ENCODE measurements around the gene STEAP3. TPM values are rescaled to one million over a fixed set of nuclear protein-coding genes. Genes with fewer than 3 reads are reported as not detected.
A peak's percentile ranks its signal among the peaks of the same experiment; 100 is the strongest.

The STEAP3 gene
- total RNA-seq, 1 experiment from 2014 or later: 32.3 TPM

- Histone ChIP-seq H2AFZ (ENCODE audit: low read depth, low read length, poor library complexity, severe bottlenecking) (no peak overlapping the region), H3K9me3 (ENCODE audit: control insufficient read depth in 1 of 2, insufficient read depth in 1 of 2, low read depth in 1 of 2, low read length in 2 of 2) (no peaks in the 10 kb centered on the region), H3K4me1 (ENCODE audit: control insufficient read depth in 1 of 2, insufficient read depth in 2 of 2, low read length in 2 of 2) (peaks cover 63 to 77% of the 10 kb centered on the region in 2 experiments), H4K20me1 (ENCODE audit: insufficient read depth) (no peaks in the 10 kb centered on the region; the same call in 1 of the 2 replicates), H3K79me2 (ENCODE audit: insufficient read depth, low read length) (peaks cover 12% of the 10 kb centered on the region; the same call in 1 of the 2 replicates), H3K9me2 (ENCODE audit: insufficient read depth) (no peaks in the 10 kb centered on the region), H3K4me2 (ENCODE audit: low read length) (peak overlapping the region; percentile 68), H3K9ac (ENCODE audit: low read length) (no peak overlapping the region), H3K36me3 (ENCODE audit: control insufficient read depth in 1 of 2, insufficient read depth in 2 of 2, low read length in 2 of 2) (peaks cover 0 to 23% of the 10 kb centered on the region in 2 experiments; a peak in 1 of 4 replicates), H3K27ac (ENCODE audit: low read depth, low read length) (peak overlapping the region; percentile 74), H3K27me3 (ENCODE audit: insufficient read depth, low read length) (no peaks in the 10 kb centered on the region), H3K4me3 (replicated peaks in 1 of 2; ENCODE audit: low read depth in 1 of 2, low read length in 2 of 2) (no peak overlapping the region)
- RAD21 ChIA-PET (ENCODE audit: low non-redundant PET in 1 of 2, low total read pairs in 2 of 2, uncharacterized antibody in 2 of 2, unreplicated experiment in 2 of 2): no interaction called here
- no peak for DNase-seq (ENCODE audit: low read depth, low spot score)
- BruUV-seq (replicated peaks): no TSS peak
- CTCF ChIA-PET: no interaction called here
- POLR2A ChIA-PET: no interaction called here
- no peak for TF ChIP-seq ZFX (IDR thresholded peaks at IDR 0.05)
- TF ChIP-seq CEBPB (IDR thresholded peaks at IDR 0.05; ENCODE audit: low read depth): no peak
- TF ChIP-seq JUND (IDR thresholded peaks at IDR 0.05): no peak
- TF ChIP-seq, protein P1, sequence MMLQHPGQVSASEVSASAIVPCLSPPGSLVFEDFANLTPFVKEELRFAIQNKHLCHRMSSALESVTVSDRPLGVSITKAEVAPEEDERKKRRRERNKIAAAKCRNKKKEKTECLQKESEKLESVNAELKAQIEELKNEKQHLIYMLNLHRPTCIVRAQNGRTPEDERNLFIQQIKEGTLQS (IDR thresholded peaks at IDR 0.05): no peak
- no peak for TF ChIP-seq CTCF (IDR thresholded peaks at IDR 0.05 in 2 of 3, conservative IDR thresholded peaks at IDR 0.05 in 1 of 3; ENCODE audit: borderline replicate concordance in 1 of 3, insufficient read depth in 1 of 3, low read depth in 2 of 3, low read length in 2 of 3)
- no peak for TF ChIP-seq ELF1 (IDR thresholded peaks at IDR 0.05; ENCODE audit: borderline replicate concordance, low read depth)
- TF ChIP-seq SP1 (IDR thresholded peaks at IDR 0.05; ENCODE audit: low read depth): no peak
- no peak for TF ChIP-seq ZNF274 (IDR thresholded peaks at IDR 0.05; ENCODE audit: low read depth, low read length)
- no peak for TF ChIP-seq ZBTB33 (IDR thresholded peaks at IDR 0.05; ENCODE audit: extremely low read depth, insufficient replicate concordance, low read length)
- no peak for TF ChIP-seq CBX3 (IDR thresholded peaks at IDR 0.05; ENCODE audit: low read depth)
- no peak for TF ChIP-seq POLR2AphosphoS5 (IDR thresholded peaks at IDR 0.05; ENCODE audit: low read depth, low read length)
- TF ChIP-seq, protein P2, sequence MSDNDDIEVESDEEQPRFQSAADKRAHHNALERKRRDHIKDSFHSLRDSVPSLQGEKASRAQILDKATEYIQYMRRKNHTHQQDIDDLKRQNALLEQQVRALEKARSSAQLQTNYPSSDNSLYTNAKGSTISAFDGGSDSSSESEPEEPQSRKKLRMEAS (IDR thresholded peaks at IDR 0.05): no peak
- TF ChIP-seq FOSL1 (IDR thresholded peaks at IDR 0.05; ENCODE audit: low read depth): no peak
- no peak for TF ChIP-seq SRF (IDR thresholded peaks at IDR 0.05; ENCODE audit: low read depth)
- no peak for TF ChIP-seq YY1 (IDR thresholded peaks at IDR 0.05; ENCODE audit: extremely low read depth, insufficient replicate concordance, low read depth, low read length)
- TF ChIP-seq TCF7L2 (IDR thresholded peaks at IDR 0.05; ENCODE audit: borderline replicate concordance, extremely low read depth, insufficient read depth, insufficient read length): no peak
- no peak for TF ChIP-seq EZH2 (IDR thresholded peaks at IDR 0.05)
- no peak for TF ChIP-seq EZH2phosphoT487 (IDR thresholded peaks at IDR 0.05; ENCODE audit: borderline replicate concordance)
- TF ChIP-seq EGR1 (IDR thresholded peaks at IDR 0.05; ENCODE audit: low read depth): no peak
- no peak for TF ChIP-seq SIN3A (IDR thresholded peaks at IDR 0.05; ENCODE audit: low read depth)
- intact Hi-C loops (cut with micrococcal nuclease): no loop called here
- ATAC-seq: no peak
Observed at GRCh38 chr2:119251652-119252051, 28.0 kb downstream of the STEAP3 start.

Measured in HCT116 (cell line).